Measurements from ENCODE around the gene CARD19.

DNA sequence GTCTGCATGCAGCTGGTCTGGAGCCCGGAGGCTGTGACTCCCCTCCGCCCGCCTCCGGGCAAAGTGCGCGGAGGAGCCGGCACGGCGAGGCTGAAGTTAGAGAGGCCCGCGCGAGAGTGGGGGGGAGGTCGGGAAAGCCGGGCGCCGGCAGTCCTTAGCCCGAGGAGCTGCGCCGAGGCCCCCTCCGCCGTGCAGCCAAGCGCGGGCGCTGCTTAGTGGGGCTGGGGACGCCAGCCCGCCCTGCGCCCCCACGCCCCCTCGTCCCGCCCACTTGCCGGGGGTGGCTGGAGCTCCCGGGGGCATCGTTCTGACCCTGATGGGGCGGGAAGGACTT is 37.6 kb downstream of the CARD19 start:
- TF ChIP-seq, protein P1, sequence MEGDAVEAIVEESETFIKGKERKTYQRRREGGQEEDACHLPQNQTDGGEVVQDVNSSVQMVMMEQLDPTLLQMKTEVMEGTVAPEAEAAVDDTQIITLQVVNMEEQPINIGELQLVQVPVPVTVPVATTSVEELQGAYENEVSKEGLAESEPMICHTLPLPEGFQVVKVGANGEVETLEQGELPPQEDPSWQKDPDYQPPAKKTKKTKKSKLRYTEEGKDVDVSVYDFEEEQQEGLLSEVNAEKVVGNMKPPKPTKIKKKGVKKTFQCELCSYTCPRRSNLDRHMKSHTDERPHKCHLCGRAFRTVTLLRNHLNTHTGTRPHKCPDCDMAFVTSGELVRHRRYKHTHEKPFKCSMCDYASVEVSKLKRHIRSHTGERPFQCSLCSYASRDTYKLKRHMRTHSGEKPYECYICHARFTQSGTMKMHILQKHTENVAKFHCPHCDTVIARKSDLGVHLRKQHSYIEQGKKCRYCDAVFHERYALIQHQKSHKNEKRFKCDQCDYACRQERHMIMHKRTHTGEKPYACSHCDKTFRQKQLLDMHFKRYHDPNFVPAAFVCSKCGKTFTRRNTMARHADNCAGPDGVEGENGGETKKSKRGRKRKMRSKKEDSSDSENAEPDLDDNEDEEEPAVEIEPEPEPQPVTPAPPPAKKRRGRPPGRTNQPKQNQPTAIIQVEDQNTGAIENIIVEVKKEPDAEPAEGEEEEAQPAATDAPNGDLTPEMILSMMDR (IDR thresholded peaks at IDR 0.05), result no peak
- no peak for TF ChIP-seq POLR2A (IDR thresholded peaks at IDR 0.05)
